ENCODE data around the gene ZNF714. TPM values are rescaled to one million over a fixed set of nuclear protein-coding genes. Genes with fewer than 3 reads are reported as not detected.

ZNF714 gene
- total RNA-seq, 1 donor from 2014 or later, result 22.6 TPM

Other genes starting within 250 kb of the ZNF714 start
- 14.7 and 15.3 TPM in 2 replicates for gene ZNF85, start 159.0 kb upstream of the ZNF714 start, total RNA-seq
- gene ZNF430, start 61.5 kb upstream of the ZNF714 start, total RNA-seq, result 12.3 and 15.4 TPM in 2 replicates
- 22.7 and 29.4 TPM in 2 replicates for gene ZNF431, start 59.8 kb downstream of the ZNF714 start, total RNA-seq
- 13.8 and 20.0 TPM in 2 replicates for gene ZNF708, start 247.2 kb downstream of the ZNF714 start, total RNA-seq

Measured in astrocyte (in vitro differentiated cells and primary cell).